GM23248 (cell line): ENCODE data around the gene EHBP1. TPM values are rescaled to one million over a fixed set of nuclear protein-coding genes. Genes with fewer than 3 reads are reported as not detected.

ENCODE experiments used
- DNase-seq: peaks from one replicate; pipeline ENCODE4 v3.0.0-alpha.2; 2015
- H2AFZ ChIP-seq: fragments of 200-600 bp; sonication (generic); 2 replicates; pipeline ENCODE4 v1.6.1; 2016; ENCODE audit warnings: antibody characterized with exemption
- H3F3A ChIP-seq: fragments of 200-600 bp; sonication (generic); 2 replicates; pipeline ENCODE4 v1.6.1; 2016; ENCODE audit warnings: mild to moderate bottlenecking, antibody characterized with exemption, mixed run types; ENCODE audit not compliant: insufficient read depth
- H3K27ac ChIP-seq: fragments of 200-600 bp; sonication (generic); 2 replicates; pipeline ENCODE4 v1.5.1; 2016; ENCODE audit warnings: mild to moderate bottlenecking
- H3K27me3 ChIP-seq: fragments of 200-600 bp; sonication (generic); replicated peaks from 2 replicates; pipeline ENCODE4 v1.6.1; 2016; ENCODE audit warnings: mild to moderate bottlenecking; ENCODE audit not compliant: insufficient read depth
- H3K36me3 ChIP-seq: fragments of 200-600 bp; sonication (generic); 2 replicates; pipeline ENCODE4 v1.6.1; 2016; ENCODE audit warnings: low read depth, mild to moderate bottlenecking
- H3K4me1 ChIP-seq: fragments of 200-600 bp; sonication (generic); 2 replicates; pipeline ENCODE4 v1.6.1; 2016; ENCODE audit warnings: mild to moderate bottlenecking; ENCODE audit not compliant: insufficient read depth
- H3K4me2 ChIP-seq: fragments of 200-600 bp; sonication (generic); one replicate; pipeline ENCODE4 v1.6.1; 2016; ENCODE audit warnings: mild to moderate bottlenecking; ENCODE audit not compliant: unreplicated experiment
- H3K4me3 ChIP-seq: fragments of 200-600 bp; sonication (generic); 2 replicates; pipeline ENCODE4 v1.5.1; 2016; ENCODE audit warnings: mild to moderate bottlenecking
- H3K79me2 ChIP-seq: fragments of 200-600 bp; sonication (generic); 2 replicates; pipeline ENCODE4 v1.6.1; 2016; ENCODE audit warnings: mild to moderate bottlenecking; ENCODE audit not compliant: insufficient read depth
- H3K9ac ChIP-seq: fragments of 200-600 bp; sonication (generic); 2 replicates; pipeline ENCODE4 v1.6.1; 2016; ENCODE audit warnings: mild to moderate bottlenecking
- H3K9me2 ChIP-seq: fragments of 200-600 bp; sonication (generic); 2 replicates; pipeline ENCODE4 v1.6.1; 2016; ENCODE audit warnings: mixed run types, mild to moderate bottlenecking, moderate library complexity; ENCODE audit not compliant: insufficient read depth
- H3K9me3 ChIP-seq: fragments of 200-600 bp; sonication (generic); one replicate; pipeline ENCODE4 v1.6.1; 2017; ENCODE audit warnings: low read depth
- H4K20me1 ChIP-seq: fragments of 200-600 bp; sonication (generic); 2 replicates; pipeline ENCODE4 v1.6.0; 2016; ENCODE audit not compliant: insufficient read depth
- EZH2 ChIP-seq: fragments of 200-600 bp; sonication (generic); IDR thresholded peaks from 2 replicates; pipeline ENCODE4 v1.6.1; 2018; ENCODE audit warnings: antibody characterized with exemption, mild to moderate bottlenecking; ENCODE audit not compliant: insufficient read depth, poor library complexity, severe bottlenecking
- EZH2phosphoT487 ChIP-seq: fragments of 200-600 bp; sonication (generic); IDR thresholded peaks from 2 replicates; pipeline ENCODE4 v1.6.1; 2018; ENCODE audit warnings: antibody characterized with exemption, moderate library complexity, mild to moderate bottlenecking, low read depth; ENCODE audit not compliant: insufficient read depth
- WGBS, 2 experiments: methylation state at CpG; one replicate each; pipeline ENCODE4 v1.1.6; 2015 to 2017; ENCODE audit warnings: low lambda C conversion rate in 2 of 2, low coverage in 1 of 2; ENCODE audit errors: missing lambda C conversion rate in 2 of 2; 5-methylcytosine and 5-hydroxymethylcytosine counted together
- in situ Hi-C: fragments of 300-500 bp; cut with MboI; formaldehyde crosslinking; loops from 2 replicates; pipeline ENCODE4 v1.15.0; 2020
- polyA plus RNA-seq: library from polyadenylated mRNA; unstranded; fragments of >200 nt; fragmentation: Nextera tagmentation; extraction: Ambion mirVana; gene quantifications from 2 replicates; pipeline ENCODE4 v1.2.1, GENCODE V29; 2016
- total RNA-seq: library from RNA; depleted of rRNA; stranded (reverse); fragments of >200 nt; shearing (Covaris generic); gene quantifications from 2 replicates; pipeline ENCODE4 v1.2.3, GENCODE V29; 2014

The EHBP1 gene
- total and polyA plus RNA-seq, 2 experiments from 2014 or later = 41.3 to 56.8 TPM

DNA sequence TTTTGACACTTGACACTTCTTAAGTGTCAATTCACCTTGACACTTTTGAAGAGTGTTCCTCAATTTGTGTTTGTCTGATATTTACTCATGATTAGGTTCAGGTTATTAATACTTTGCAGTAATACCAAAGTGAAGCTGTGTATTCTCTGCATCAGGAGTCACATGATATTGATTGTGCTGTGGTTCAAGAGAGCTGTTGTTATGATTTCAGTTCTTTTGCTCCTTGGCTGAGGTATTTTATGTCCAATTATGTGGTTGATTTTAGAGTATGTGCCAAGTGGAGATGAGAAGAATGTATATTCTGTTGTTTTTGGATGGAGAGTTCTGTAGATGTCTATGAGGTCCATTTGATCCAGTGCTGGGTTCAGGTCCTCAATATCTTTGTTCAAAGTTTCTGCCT is 17.2 kb downstream of the EHBP1 start:
- Histone ChIP-seq H4K20me1 (peaks cover 23% of the 10 kb centered on the region), H3K79me2 (peaks cover 100% of the 10 kb centered on the region), H3K4me1 (0 out of 2 replicates have a peak, but pooled peaks cover 22% of the 10 kb centered on the region), H2AFZ (no peak overlapping the region), H3K4me2 (no peak overlapping the region), H3K36me3 (peaks cover 6% of the 10 kb centered on the region; the same call in 1 of the 2 replicates), H3F3A (peaks cover 15% of the 10 kb centered on the region; the same call in 1 of the 2 replicates), H3K9me3 (no peaks in the 10 kb centered on the region), H3K9ac (no peak overlapping the region), H3K27me3 (no peaks in the 10 kb centered on the region), H3K27ac (no peak overlapping the region), H3K4me3 (no peak overlapping the region), H3K9me2 (no peaks in the 10 kb centered on the region)
- TF ChIP-seq EZH2 (no peak), EZH2phosphoT487 (no peak)
- DNase-seq = no peak
- in situ Hi-C loops = no loop called here

DNA sequence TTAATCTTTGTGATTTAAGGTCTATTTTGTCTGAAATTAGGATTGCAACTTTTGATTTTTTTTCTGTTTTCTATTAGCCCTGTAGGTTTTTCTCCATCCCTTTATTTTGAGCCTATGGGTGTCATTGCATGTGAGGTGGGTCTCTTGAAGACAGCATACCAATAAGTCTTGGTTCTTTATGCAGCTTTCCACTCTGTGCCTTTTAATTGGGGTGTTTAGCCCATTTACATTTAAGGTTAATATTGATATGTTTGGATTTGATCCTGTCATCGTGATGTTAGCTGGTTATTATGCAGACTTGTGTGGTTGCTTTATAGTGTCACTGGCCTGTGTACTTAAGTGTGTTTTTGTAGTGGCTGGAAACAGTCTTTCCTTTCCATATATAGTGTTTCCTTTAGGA is 17.7 kb downstream of the EHBP1 start:
- 0 out of 2 replicates have a peak, but pooled peaks cover 20% of the 10 kb centered on the region for H3K4me1 ChIP-seq
- in situ Hi-C loops = no loop called here
- no peaks in the 10 kb centered on the region for H3K27me3 ChIP-seq
- H3K27ac ChIP-seq = no peak overlapping the region
- H3K79me2 ChIP-seq = peaks cover 100% of the 10 kb centered on the region
- DNase-seq = no peak
- H3K4me2 ChIP-seq = no peak overlapping the region
- peaks cover 24% of the 10 kb centered on the region for H4K20me1 ChIP-seq
- no peak overlapping the region for H2AFZ ChIP-seq
- TF ChIP-seq EZH2phosphoT487 (no peak), EZH2 (no peak)
- WGBS, 2 experiments = 50 to 56% methylated on average over 1 of the region's 1 CpG
- H3K9me3 ChIP-seq = no peaks in the 10 kb centered on the region
- peaks cover 4% of the 10 kb centered on the region; the same call in 1 of the 2 replicates for H3K36me3 ChIP-seq
- no peak overlapping the region for H3K4me3 ChIP-seq
- peaks cover 19% of the 10 kb centered on the region; the same call in 1 of the 2 replicates for H3F3A ChIP-seq
- no peaks in the 10 kb centered on the region for H3K9me2 ChIP-seq
- H3K9ac ChIP-seq = no peak overlapping the region

DNA sequence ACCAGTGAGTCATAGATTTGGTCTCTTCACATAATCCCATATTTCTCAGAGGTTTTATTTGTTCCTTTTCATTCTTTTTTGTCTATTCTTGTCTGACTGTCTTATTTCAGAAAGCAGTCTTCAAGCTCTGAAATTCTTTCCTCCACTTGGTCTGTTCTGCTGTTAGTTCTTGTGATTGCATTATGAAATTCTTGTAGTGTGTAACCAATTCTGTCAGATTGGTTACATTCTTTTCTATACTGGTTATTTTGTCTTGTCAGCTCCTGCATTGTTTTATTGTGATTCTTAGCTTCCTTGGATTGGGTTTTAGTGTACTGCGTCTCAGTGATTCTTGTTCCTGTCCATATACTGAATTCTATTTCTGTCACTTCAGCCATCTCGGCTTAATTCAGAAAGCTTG is 18.6 kb downstream of the EHBP1 start:
- 0 out of 2 replicates have a peak, but pooled peaks cover 20% of the 10 kb centered on the region for H3K4me1 ChIP-seq
- H3K4me3 ChIP-seq = no peak overlapping the region
- no peak overlapping the region for H2AFZ ChIP-seq
- peaks cover 100% of the 10 kb centered on the region for H3K79me2 ChIP-seq
- no peaks in the 10 kb centered on the region for H3K27me3 ChIP-seq
- no peak overlapping the region for H3K27ac ChIP-seq
- H3K4me2 ChIP-seq = no peak overlapping the region
- WGBS, 2 experiments = 98% methylated on average over 2 of the region's 2 CpGs
- peaks cover 4% of the 10 kb centered on the region; the same call in 1 of the 2 replicates for H3K36me3 ChIP-seq
- H3F3A ChIP-seq = peaks cover 21% of the 10 kb centered on the region; the same call in 1 of the 2 replicates
- DNase-seq = no peak
- H4K20me1 ChIP-seq = peaks cover 24% of the 10 kb centered on the region
- TF ChIP-seq EZH2 = no peak
- TF ChIP-seq EZH2phosphoT487 = no peak
- no peaks in the 10 kb centered on the region for H3K9me3 ChIP-seq
- in situ Hi-C loops = no loop called here
- no peak overlapping the region for H3K9ac ChIP-seq
- H3K9me2 ChIP-seq = no peaks in the 10 kb centered on the region

DNA sequence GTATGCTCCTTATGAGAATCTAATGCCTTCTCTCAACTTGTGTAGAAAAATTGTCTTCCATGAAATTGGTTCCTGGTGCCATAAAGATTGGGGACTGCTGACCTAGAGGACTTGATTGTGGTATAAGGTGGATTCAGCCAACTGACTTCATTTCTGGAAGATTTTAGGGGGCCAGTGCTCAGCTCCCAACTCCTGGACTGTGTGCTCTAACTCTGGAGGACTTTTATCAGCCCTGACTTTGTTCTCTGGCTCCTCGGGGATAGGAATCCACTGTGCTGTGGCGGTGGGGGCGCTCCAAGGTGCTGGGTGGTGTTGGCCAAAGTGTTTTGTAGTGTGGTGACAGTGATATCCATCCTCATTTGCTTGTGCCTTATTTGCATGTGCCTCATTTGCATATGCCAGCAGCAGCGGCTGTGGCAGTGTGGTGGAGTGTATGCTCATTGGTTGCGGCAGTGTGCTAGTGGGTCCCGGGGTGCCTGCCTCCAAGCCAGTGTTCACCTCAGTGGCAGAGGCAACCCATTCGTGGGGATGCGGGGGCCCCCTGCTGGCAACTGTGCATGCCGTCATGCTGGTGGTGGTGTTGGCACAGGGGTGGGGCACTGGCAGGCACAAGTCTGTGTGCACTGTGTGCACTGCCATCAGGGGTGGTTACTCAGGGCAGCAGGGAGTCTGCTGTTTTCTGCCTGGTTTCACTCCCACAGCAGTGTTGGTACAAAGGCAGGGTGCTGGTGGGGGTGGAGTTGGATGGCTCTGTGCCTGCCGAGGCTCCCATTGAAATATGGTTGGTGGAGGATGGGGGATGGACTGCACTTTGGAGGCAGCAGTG is 19.6 kb downstream of the EHBP1 start:
- H4K20me1 ChIP-seq = peaks cover 24% of the 10 kb centered on the region
- 93 to 94% methylated on average over 10 of the region's 10 CpGs for WGBS, 2 experiments
- no peak overlapping the region for H3K4me2 ChIP-seq
- DNase-seq = no peak
- peaks cover 4% of the 10 kb centered on the region; the same call in 1 of the 2 replicates for H3K36me3 ChIP-seq
- H3K27ac ChIP-seq = no peak overlapping the region
- no peaks in the 10 kb centered on the region for H3K9me3 ChIP-seq
- in situ Hi-C loops = no loop called here
- peaks cover 25% of the 10 kb centered on the region; the same call in 1 of the 2 replicates for H3F3A ChIP-seq
- 0 out of 2 replicates have a peak, but pooled peaks cover 20% of the 10 kb centered on the region for H3K4me1 ChIP-seq
- no peak overlapping the region for H3K4me3 ChIP-seq
- no peaks in the 10 kb centered on the region for H3K9me2 ChIP-seq
- TF ChIP-seq EZH2phosphoT487 = no peak
- H3K79me2 ChIP-seq = peaks cover 96% of the 10 kb centered on the region
- H3K27me3 ChIP-seq = no peaks in the 10 kb centered on the region
- no peak overlapping the region for H3K9ac ChIP-seq
- H2AFZ ChIP-seq = no peak overlapping the region
